HL-60 (cell line): Measurements from ENCODE around the gene BCAS3.

Experiments used
- GABPA ChIP-seq: IDR thresholded peaks from 2 replicates; pipeline ENCODE4 v1.6.1; 2012; ENCODE audit warnings: low read depth
- POLR2AphosphoS5 ChIP-seq: IDR thresholded peaks from 2 replicates; pipeline ENCODE4 v1.6.1; 2012; ENCODE audit warnings: low read depth
- TF ChIP-seq, protein P1 (sequence below): IDR thresholded peaks from one replicate; pipeline ENCODE4 v1.5.1; 2011; ENCODE audit warnings: low read length, control low read depth, inconsistent platforms; ENCODE audit not compliant: insufficient read depth
- TF ChIP-seq, protein P2 (sequence below): IDR thresholded peaks from 2 replicates; pipeline ENCODE4 v1.6.1; 2012; ENCODE audit warnings: low read depth; ENCODE audit not compliant: insufficient replicate concordance

DNA sequence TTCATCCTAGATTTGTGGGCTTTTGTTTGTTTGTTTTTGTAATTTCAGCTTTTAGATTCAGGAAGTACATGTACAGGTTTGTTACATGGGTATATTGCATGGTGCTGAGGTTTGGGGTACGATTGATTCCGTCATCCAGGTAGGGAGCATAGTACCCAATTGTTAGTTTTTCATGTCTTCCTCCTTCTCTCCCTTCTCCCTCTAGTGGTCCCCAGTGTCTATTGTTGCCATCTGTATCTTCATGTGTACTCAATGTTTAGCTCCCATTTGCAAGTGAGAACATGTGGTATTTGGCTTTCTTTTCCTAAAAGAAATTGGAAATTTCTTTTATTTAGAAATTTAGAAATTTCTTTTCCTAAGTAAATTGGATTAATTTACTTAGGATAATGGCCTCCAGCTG is 37.1 kb upstream of the BCAS3 start:
- TF ChIP-seq, protein P1, sequence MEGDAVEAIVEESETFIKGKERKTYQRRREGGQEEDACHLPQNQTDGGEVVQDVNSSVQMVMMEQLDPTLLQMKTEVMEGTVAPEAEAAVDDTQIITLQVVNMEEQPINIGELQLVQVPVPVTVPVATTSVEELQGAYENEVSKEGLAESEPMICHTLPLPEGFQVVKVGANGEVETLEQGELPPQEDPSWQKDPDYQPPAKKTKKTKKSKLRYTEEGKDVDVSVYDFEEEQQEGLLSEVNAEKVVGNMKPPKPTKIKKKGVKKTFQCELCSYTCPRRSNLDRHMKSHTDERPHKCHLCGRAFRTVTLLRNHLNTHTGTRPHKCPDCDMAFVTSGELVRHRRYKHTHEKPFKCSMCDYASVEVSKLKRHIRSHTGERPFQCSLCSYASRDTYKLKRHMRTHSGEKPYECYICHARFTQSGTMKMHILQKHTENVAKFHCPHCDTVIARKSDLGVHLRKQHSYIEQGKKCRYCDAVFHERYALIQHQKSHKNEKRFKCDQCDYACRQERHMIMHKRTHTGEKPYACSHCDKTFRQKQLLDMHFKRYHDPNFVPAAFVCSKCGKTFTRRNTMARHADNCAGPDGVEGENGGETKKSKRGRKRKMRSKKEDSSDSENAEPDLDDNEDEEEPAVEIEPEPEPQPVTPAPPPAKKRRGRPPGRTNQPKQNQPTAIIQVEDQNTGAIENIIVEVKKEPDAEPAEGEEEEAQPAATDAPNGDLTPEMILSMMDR, result no peak
- no peak for TF ChIP-seq POLR2AphosphoS5
- TF ChIP-seq GABPA, result no peak
- TF ChIP-seq, protein P2, sequence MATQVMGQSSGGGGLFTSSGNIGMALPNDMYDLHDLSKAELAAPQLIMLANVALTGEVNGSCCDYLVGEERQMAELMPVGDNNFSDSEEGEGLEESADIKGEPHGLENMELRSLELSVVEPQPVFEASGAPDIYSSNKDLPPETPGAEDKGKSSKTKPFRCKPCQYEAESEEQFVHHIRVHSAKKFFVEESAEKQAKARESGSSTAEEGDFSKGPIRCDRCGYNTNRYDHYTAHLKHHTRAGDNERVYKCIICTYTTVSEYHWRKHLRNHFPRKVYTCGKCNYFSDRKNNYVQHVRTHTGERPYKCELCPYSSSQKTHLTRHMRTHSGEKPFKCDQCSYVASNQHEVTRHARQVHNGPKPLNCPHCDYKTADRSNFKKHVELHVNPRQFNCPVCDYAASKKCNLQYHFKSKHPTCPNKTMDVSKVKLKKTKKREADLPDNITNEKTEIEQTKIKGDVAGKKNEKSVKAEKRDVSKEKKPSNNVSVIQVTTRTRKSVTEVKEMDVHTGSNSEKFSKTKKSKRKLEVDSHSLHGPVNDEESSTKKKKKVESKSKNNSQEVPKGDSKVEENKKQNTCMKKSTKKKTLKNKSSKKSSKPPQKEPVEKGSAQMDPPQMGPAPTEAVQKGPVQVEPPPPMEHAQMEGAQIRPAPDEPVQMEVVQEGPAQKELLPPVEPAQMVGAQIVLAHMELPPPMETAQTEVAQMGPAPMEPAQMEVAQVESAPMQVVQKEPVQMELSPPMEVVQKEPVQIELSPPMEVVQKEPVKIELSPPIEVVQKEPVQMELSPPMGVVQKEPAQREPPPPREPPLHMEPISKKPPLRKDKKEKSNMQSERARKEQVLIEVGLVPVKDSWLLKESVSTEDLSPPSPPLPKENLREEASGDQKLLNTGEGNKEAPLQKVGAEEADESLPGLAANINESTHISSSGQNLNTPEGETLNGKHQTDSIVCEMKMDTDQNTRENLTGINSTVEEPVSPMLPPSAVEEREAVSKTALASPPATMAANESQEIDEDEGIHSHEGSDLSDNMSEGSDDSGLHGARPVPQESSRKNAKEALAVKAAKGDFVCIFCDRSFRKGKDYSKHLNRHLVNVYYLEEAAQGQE, result no peak
